Measurements from ENCODE around the gene OSTN.

DNA sequence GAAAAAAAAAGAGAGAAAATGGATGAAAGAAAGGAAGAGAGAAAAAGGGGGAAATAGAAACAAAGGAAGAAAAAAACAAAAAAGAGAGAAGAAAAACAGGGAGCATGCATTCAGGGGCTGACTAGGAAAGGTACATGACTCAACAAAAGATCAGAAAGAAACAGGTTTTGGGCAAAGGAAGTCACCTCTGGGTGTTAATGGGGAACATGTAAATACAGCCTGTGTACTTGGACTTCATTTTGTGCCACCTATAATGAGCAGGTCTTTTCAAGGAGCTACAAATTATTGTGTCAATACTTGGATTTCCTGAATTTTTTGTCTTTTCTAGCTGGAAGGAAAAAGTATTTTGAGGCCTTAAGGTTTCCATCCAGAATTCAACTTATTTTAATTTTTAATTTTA is 76.7 kb downstream of the OSTN start:
- TF ChIP-seq, protein P1, sequence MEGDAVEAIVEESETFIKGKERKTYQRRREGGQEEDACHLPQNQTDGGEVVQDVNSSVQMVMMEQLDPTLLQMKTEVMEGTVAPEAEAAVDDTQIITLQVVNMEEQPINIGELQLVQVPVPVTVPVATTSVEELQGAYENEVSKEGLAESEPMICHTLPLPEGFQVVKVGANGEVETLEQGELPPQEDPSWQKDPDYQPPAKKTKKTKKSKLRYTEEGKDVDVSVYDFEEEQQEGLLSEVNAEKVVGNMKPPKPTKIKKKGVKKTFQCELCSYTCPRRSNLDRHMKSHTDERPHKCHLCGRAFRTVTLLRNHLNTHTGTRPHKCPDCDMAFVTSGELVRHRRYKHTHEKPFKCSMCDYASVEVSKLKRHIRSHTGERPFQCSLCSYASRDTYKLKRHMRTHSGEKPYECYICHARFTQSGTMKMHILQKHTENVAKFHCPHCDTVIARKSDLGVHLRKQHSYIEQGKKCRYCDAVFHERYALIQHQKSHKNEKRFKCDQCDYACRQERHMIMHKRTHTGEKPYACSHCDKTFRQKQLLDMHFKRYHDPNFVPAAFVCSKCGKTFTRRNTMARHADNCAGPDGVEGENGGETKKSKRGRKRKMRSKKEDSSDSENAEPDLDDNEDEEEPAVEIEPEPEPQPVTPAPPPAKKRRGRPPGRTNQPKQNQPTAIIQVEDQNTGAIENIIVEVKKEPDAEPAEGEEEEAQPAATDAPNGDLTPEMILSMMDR (IDR thresholded peaks at IDR 0.05; ENCODE audit: extremely low read depth in 1 of 2, insufficient read depth in 1 of 2, low read depth in 1 of 2, low read length in 2 of 2): no peak
- TF ChIP-seq POLR2A (IDR thresholded peaks at IDR 0.05; ENCODE audit: low read depth, low read length) (no peak), POLR2AphosphoS5 (IDR thresholded peaks at IDR 0.05; ENCODE audit: insufficient read depth, low read depth, low read length) (no peak), GATA2 (IDR thresholded peaks at IDR 0.05; ENCODE audit: insufficient read depth, insufficient read length, low read depth, low read length) (no peak), EZH2 (IDR thresholded peaks at IDR 0.05; ENCODE audit: borderline replicate concordance, low read depth, low read length, severe bottlenecking) (no peak), FOS (IDR thresholded peaks at IDR 0.05; ENCODE audit: borderline replicate concordance, insufficient read depth, low read length) (no peak)

All from endothelial cell of umbilical vein (primary cell).